ENCODE data around the gene CADM2. TPM values are rescaled to one million over a fixed set of nuclear protein-coding genes. Genes with fewer than 3 reads are reported as not detected.

CADM2 gene
- total RNA-seq, 1 donor, result under 0.01 TPM

- DNase-seq (ENCODE audit: low read depth), result no peak
- H3K4me3 ChIP-seq (ENCODE audit: low read depth, low read length), result no peak overlapping the region
- TF ChIP-seq, protein P1, sequence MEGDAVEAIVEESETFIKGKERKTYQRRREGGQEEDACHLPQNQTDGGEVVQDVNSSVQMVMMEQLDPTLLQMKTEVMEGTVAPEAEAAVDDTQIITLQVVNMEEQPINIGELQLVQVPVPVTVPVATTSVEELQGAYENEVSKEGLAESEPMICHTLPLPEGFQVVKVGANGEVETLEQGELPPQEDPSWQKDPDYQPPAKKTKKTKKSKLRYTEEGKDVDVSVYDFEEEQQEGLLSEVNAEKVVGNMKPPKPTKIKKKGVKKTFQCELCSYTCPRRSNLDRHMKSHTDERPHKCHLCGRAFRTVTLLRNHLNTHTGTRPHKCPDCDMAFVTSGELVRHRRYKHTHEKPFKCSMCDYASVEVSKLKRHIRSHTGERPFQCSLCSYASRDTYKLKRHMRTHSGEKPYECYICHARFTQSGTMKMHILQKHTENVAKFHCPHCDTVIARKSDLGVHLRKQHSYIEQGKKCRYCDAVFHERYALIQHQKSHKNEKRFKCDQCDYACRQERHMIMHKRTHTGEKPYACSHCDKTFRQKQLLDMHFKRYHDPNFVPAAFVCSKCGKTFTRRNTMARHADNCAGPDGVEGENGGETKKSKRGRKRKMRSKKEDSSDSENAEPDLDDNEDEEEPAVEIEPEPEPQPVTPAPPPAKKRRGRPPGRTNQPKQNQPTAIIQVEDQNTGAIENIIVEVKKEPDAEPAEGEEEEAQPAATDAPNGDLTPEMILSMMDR (IDR thresholded peaks at IDR 0.05; ENCODE audit: insufficient read depth, low read depth, low read length), result no peak
Observed at GRCh38 chr3:85846940-85847339, 888.2 kb downstream of the CADM2 start.

GRCh38 chr3:85851071-85851470 is 892.3 kb downstream of the CADM2 start:
- TF ChIP-seq, protein P1 (IDR thresholded peaks at IDR 0.05; ENCODE audit: insufficient read depth, low read depth, low read length), result no peak
- DNase-seq (ENCODE audit: low read depth), result no peak
- no peak overlapping the region for H3K4me3 ChIP-seq (ENCODE audit: low read depth, low read length)

DNA sequence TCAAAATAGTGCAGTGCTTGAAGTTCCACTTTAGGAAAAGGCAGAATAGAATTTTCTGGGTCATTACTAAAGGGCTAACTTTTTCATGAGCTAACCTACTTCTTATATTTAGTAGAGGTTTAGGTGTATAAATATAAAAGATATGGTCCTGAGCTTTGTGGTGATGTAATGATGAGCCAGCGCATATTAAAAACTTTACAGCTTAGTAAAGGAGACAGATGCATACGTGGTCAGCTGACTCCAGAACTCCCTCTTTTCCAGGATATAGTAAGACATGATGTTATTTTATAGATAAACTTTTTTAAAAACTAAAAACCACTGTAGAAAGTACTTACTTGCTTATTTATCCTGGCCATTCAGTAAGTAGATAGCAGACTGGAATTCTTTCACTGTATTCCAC is 895.0 kb downstream of the CADM2 start:
- H3K4me3 ChIP-seq (ENCODE audit: low read depth, low read length), result no peak overlapping the region
- DNase-seq (ENCODE audit: low read depth), result no peak
- TF ChIP-seq, protein P1 (IDR thresholded peaks at IDR 0.05; ENCODE audit: insufficient read depth, low read depth, low read length), result no peak

DNA sequence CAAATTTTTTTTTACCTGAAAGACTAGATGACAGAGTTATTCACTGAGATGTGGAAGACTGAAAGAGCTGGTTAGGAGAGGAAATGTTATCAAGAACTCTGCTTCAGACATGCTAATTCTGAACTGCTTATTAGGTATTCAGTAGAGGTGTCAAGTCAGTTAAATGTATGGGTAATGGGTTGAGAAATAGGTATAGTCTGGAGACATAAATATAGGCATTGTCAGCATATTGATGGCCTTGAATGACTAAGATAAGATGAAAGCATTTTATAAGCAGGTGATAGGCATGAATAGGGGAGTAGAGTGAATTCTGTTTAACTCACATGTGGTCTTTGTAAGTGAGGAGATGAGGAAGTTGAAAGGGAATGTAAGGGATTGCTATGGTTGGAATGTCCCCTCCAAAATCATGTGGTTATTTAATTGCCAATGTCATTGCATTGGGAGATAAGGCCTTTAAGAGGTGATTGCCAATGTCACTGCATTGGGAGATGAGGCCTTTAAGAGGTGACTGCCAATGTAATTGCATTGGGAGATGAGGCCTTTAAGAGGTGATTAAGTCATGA is 904.2 kb downstream of the CADM2 start:
- DNase-seq (ENCODE audit: low read depth), result no peak
- TF ChIP-seq, protein P1 (IDR thresholded peaks at IDR 0.05; ENCODE audit: insufficient read depth, low read depth, low read length), result no peak
- H3K4me3 ChIP-seq (ENCODE audit: low read depth, low read length), result no peak overlapping the region

DNA sequence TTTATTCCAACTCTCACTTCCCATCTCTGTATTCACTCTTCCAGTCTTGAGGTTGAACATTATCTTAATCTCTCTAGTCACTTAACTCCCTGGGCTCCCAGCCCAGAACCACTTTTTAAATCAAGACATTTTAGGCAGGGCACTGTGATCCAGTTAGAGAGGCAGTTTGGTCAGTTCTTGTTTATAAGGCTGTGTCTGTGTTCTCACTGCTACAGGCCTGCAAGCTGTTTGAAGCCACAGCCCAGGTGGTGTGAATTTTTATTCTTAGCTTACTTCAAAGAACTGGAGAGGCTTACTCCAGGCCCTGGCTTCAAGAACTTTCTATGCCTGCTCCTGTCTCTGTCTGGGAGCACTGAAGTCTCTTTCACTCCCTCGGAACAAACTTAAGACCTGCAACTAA is 906.1 kb downstream of the CADM2 start:
- no peak for DNase-seq (ENCODE audit: low read depth)
- TF ChIP-seq, protein P1 (IDR thresholded peaks at IDR 0.05; ENCODE audit: insufficient read depth, low read depth, low read length), result no peak
- no peak overlapping the region for H3K4me3 ChIP-seq (ENCODE audit: low read depth, low read length)

DNA sequence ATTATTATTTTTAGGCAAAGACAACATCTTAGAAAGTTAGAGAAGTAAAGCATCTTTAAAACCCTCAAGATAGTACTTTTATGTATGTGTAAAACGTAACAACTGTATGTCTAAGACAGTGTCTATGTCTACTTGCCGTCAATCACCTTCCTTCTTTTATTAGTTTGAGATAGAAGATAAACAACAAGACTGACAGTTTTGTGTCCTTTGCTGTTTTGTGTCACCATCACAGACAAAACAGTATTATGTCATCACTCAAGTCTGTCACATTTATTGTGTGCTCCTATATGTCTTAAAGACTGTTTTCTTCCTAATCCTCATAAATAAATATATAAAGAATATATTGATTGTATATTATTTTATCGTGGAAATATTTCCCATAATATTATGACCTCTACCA is 908.3 kb downstream of the CADM2 start:
- DNase-seq (ENCODE audit: low read depth), result no peak
- H3K4me3 ChIP-seq (ENCODE audit: low read depth, low read length), result no peak overlapping the region
- TF ChIP-seq, protein P1 (IDR thresholded peaks at IDR 0.05; ENCODE audit: insufficient read depth, low read depth, low read length), result no peak

- no peak overlapping the region for H3K4me3 ChIP-seq (ENCODE audit: low read depth, low read length)
- TF ChIP-seq, protein P1 (IDR thresholded peaks at IDR 0.05; ENCODE audit: insufficient read depth, low read depth, low read length), result no peak
- no peak for DNase-seq (ENCODE audit: low read depth)
Observed at GRCh38 chr3:85875589-85875988, 916.8 kb downstream of the CADM2 start.

Data from fibroblast of villous mesenchyme (primary cell).